ENCODE results near the gene NXPE3. TPM values are rescaled to one million over a fixed set of nuclear protein-coding genes. Genes with fewer than 3 reads are reported as not detected.

NXPE3 gene
- total RNA-seq, 4 donors from 2014 or later = 31.5 to 52.0 (median 44.5) TPM

- Histone ChIP-seq H3K9me3 (no peaks in the 10 kb centered on the region), H3K27ac (no peak overlapping the region), H3K27me3 (no peaks in the 10 kb centered on the region), H3K36me3 (peaks cover 0 to 16% of the 10 kb centered on the region in 2 donors), H3K4me1 (peaks cover 0 to 9% of the 10 kb centered on the region in 2 donors), H3K4me3 (no peak overlapping the region)
- TF ChIP-seq CTCF (IDR thresholded peaks at IDR 0.05 in 4 of 5, conservative IDR thresholded peaks at IDR 0.05 in 1 of 5) = no peak
- no peak for TF ChIP-seq POLR2A (IDR thresholded peaks at IDR 0.05)
- ATAC-seq (no peak), DNase-seq (no peak)
- in situ Hi-C loops (cut with MboI; ENCODE audit: low sequenced_read_pairs in 4 of 4) = no loop called here
- intact Hi-C loops (cut with DNase I; ENCODE audit: low total_unique reads) = no loop called here
Observed at GRCh38 chr3:101796077-101796680, 17.2 kb downstream of the NXPE3 start.

GRCh38 chr3:101801174-101801573, 22.2 kb downstream of the NXPE3 start:
- Histone ChIP-seq H3K27me3 (no peaks in the 10 kb centered on the region), H3K27ac (peak overlapping the region in 2 of 4 donors; percentile 42 to 46), H3K36me3 (peaks cover 0 to 12% of the 10 kb centered on the region in 2 donors), H3K9me3 (no peaks in the 10 kb centered on the region), H3K4me3 (no peak overlapping the region), H3K4me1 (peaks cover 0 to 15% of the 10 kb centered on the region in 2 donors)
- intact Hi-C loops (cut with DNase I; ENCODE audit: low total_unique reads) = loop anchor here (5.0 to 10.0 kb wide), 2 partner anchors 284 to 426 kb away; no protein-coding TSS in a partner anchor
- no peak for TF ChIP-seq POLR2A (IDR thresholded peaks at IDR 0.05)
- TF ChIP-seq CTCF (IDR thresholded peaks at IDR 0.05 in 4 of 5, conservative IDR thresholded peaks at IDR 0.05 in 1 of 5) = no peak
- ATAC-seq (no peak), DNase-seq (no peak)
- in situ Hi-C loops (cut with MboI; ENCODE audit: low sequenced_read_pairs in 4 of 4) = loop anchor here (5.0 to 25.0 kb wide), 3 partner anchors 426 to 736 kb away; no protein-coding TSS in a partner anchor

- intact Hi-C loops (cut with DNase I; ENCODE audit: low total_unique reads) (loop anchor here (5.0 to 10.0 kb wide), 2 partner anchors 283 to 425 kb away; no protein-coding TSS in a partner anchor), in situ Hi-C loops (cut with MboI; ENCODE audit: low sequenced_read_pairs in 4 of 4) (loop anchor here (5.0 to 25.0 kb wide), 3 partner anchors 425 to 735 kb away; no protein-coding TSS in a partner anchor)
- no peak for DNase-seq
- TF ChIP-seq POLR2A (IDR thresholded peaks at IDR 0.05) = no peak
- Histone ChIP-seq H3K4me3 (no peak overlapping the region), H3K4me1 (peaks cover 0 to 22% of the 10 kb centered on the region in 2 donors), H3K9me3 (no peaks in the 10 kb centered on the region), H3K27ac (peak overlapping the region in 2 of 4 donors; percentile 42 to 46), H3K36me3 (peaks cover 0 to 11% of the 10 kb centered on the region in 2 donors), H3K27me3 (no peaks in the 10 kb centered on the region)
- no peak for ATAC-seq
Observed at GRCh38 chr3:101802179-101802578, 23.2 kb downstream of the NXPE3 start.

- in situ Hi-C loops (cut with MboI; ENCODE audit: low sequenced_read_pairs in 4 of 4) = loop anchor here (5.0 to 25.0 kb wide), 3 partner anchors 424 to 734 kb away; no protein-coding TSS in a partner anchor
- Histone ChIP-seq H3K9me3 (no peaks in the 10 kb centered on the region), H3K36me3 (peaks cover 0 to 11% of the 10 kb centered on the region in 2 donors), H3K4me3 (no peak overlapping the region), H3K27me3 (no peaks in the 10 kb centered on the region), H3K27ac (peak overlapping the region in 2 of 4 donors; percentile 8 to 42), H3K4me1 (peaks cover 0 to 31% of the 10 kb centered on the region in 2 donors)
- intact Hi-C loops (cut with DNase I; ENCODE audit: low total_unique reads) = loop anchor here (5.0 to 10.0 kb wide), 2 partner anchors 282 to 424 kb away; no protein-coding TSS in a partner anchor
- ATAC-seq (peak; percentile 96), DNase-seq (peak in 1 of 2 donors; percentile 35)
- TF ChIP-seq POLR2A (IDR thresholded peaks at IDR 0.05) (no peak), CTCF (IDR thresholded peaks at IDR 0.05 in 4 of 5, conservative IDR thresholded peaks at IDR 0.05 in 1 of 5) (peak; percentile 67 to 86 (median 77))
Observed at GRCh38 chr3:101803173-101803782, 24.3 kb downstream of the NXPE3 start.

GRCh38 chr3:101803939-101804338, 24.9 kb downstream of the NXPE3 start:
- H3K4me1 ChIP-seq = peaks cover 0 to 31% of the 10 kb centered on the region in 2 donors
- H3K36me3 ChIP-seq = peaks cover 0 to 11% of the 10 kb centered on the region in 2 donors
- H3K9me3 ChIP-seq = no peaks in the 10 kb centered on the region
- DNase-seq (no peak), ATAC-seq (no peak)
- peak overlapping the region in 1 of 4 donors; percentile 42 for H3K27ac ChIP-seq
- H3K4me3 ChIP-seq = no peak overlapping the region
- in situ Hi-C loops (cut with MboI; ENCODE audit: low sequenced_read_pairs in 4 of 4) = loop anchor here (5.0 to 25.0 kb wide), 3 partner anchors 423 to 733 kb away; no protein-coding TSS in a partner anchor
- H3K27me3 ChIP-seq = no peaks in the 10 kb centered on the region
- intact Hi-C loops (cut with DNase I; ENCODE audit: low total_unique reads) = loop anchor here (5.0 to 10.0 kb wide), 2 partner anchors 281 to 423 kb away; no protein-coding TSS in a partner anchor
- no peak for TF ChIP-seq POLR2A (IDR thresholded peaks at IDR 0.05)
- no peak for TF ChIP-seq CTCF (IDR thresholded peaks at IDR 0.05 in 4 of 5, conservative IDR thresholded peaks at IDR 0.05 in 1 of 5)

Measured in gastrocnemius medialis (tissue), 4 donors.